ENCODE results near the gene PPP1R3E. TPM values are rescaled to one million over a fixed set of nuclear protein-coding genes. Genes with fewer than 3 reads are reported as not detected.

PPP1R3E gene
- total and polyA plus RNA-seq, 2 of the 13 experiments (the other 11 are each of a cell fraction or from before 2014, with no cell fraction given) = 16.5 to 26.5 TPM

GRCh38 chr14:23286020-23286901 is 16.4 kb downstream of the PPP1R3E start, which contains the start of gene HOMEZ (continued):
- TF ChIP-seq ZFAT (CRISPR knock-in tag; conservative IDR thresholded peaks at IDR 0.05) (no peak), XRCC5 (optimal IDR thresholded peaks at IDR 0.05; ENCODE audit: low read length) (peak; percentile 89), LBX2 (CRISPR knock-in tag; IDR thresholded peaks at IDR 0.05; ENCODE audit: borderline replicate concordance) (no peak; the same call in 1 of the 2 replicates), HIC2 (CRISPR knock-in tag; IDR thresholded peaks at IDR 0.05; ENCODE audit: low read depth) (peak; percentile 23; the same call in 1 of the 2 replicates), GTF3A (CRISPR knock-in tag; conservative IDR thresholded peaks at IDR 0.05) (no peak), ZNF282 (IDR thresholded peaks at IDR 0.05; ENCODE audit: partially characterized antibody) (no peak), TCF7L2 (IDR thresholded peaks at IDR 0.05; ENCODE audit: low read depth, low read length) (no peak), XBP1 (CRISPR knock-in tag; IDR thresholded peaks at IDR 0.05) (no peak), ZIK1 (CRISPR knock-in tag; IDR thresholded peaks at IDR 0.05; ENCODE audit: borderline replicate concordance, low read depth) (peak; percentile 64; the same call in 1 of the 2 replicates), ZNF672 (CRISPR knock-in tag; IDR thresholded peaks at IDR 0.05) (no peak), TRIM22 (IDR thresholded peaks at IDR 0.05) (no peak), DR1 (CRISPR knock-in tag; IDR thresholded peaks at IDR 0.05) (peak; percentile 89; the same call in 1 of the 2 replicates)
- TF ChIP-seq, protein P1, sequence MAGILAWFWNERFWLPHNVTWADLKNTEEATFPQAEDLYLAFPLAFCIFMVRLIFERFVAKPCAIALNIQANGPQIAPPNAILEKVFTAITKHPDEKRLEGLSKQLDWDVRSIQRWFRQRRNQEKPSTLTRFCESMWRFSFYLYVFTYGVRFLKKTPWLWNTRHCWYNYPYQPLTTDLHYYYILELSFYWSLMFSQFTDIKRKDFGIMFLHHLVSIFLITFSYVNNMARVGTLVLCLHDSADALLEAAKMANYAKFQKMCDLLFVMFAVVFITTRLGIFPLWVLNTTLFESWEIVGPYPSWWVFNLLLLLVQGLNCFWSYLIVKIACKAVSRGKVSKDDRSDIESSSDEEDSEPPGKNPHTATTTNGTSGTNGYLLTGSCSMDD (CRISPR knock-in tag; IDR thresholded peaks at IDR 0.05) = no peak
- TF ChIP-seq, protein P2, sequence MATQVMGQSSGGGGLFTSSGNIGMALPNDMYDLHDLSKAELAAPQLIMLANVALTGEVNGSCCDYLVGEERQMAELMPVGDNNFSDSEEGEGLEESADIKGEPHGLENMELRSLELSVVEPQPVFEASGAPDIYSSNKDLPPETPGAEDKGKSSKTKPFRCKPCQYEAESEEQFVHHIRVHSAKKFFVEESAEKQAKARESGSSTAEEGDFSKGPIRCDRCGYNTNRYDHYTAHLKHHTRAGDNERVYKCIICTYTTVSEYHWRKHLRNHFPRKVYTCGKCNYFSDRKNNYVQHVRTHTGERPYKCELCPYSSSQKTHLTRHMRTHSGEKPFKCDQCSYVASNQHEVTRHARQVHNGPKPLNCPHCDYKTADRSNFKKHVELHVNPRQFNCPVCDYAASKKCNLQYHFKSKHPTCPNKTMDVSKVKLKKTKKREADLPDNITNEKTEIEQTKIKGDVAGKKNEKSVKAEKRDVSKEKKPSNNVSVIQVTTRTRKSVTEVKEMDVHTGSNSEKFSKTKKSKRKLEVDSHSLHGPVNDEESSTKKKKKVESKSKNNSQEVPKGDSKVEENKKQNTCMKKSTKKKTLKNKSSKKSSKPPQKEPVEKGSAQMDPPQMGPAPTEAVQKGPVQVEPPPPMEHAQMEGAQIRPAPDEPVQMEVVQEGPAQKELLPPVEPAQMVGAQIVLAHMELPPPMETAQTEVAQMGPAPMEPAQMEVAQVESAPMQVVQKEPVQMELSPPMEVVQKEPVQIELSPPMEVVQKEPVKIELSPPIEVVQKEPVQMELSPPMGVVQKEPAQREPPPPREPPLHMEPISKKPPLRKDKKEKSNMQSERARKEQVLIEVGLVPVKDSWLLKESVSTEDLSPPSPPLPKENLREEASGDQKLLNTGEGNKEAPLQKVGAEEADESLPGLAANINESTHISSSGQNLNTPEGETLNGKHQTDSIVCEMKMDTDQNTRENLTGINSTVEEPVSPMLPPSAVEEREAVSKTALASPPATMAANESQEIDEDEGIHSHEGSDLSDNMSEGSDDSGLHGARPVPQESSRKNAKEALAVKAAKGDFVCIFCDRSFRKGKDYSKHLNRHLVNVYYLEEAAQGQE (IDR thresholded peaks at IDR 0.05; ENCODE audit: borderline replicate concordance in 1 of 2, low read depth in 1 of 2, low read length in 2 of 2) = no peak; a peak in 2 of 4 replicates
- TF ChIP-seq, protein P3, sequence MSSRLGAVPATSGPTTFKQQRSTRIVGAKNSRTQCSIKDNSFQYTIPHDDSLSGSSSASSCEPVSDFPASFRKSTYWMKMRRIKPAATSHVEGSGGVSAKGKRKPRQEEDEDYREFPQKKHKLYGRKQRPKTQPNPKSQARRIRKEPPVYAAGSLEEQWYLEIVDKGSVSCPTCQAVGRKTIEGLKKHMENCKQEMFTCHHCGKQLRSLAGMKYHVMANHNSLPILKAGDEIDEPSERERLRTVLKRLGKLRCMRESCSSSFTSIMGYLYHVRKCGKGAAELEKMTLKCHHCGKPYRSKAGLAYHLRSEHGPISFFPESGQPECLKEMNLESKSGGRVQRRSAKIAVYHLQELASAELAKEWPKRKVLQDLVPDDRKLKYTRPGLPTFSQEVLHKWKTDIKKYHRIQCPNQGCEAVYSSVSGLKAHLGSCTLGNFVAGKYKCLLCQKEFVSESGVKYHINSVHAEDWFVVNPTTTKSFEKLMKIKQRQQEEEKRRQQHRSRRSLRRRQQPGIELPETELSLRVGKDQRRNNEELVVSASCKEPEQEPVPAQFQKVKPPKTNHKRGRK (CRISPR knock-in tag; IDR thresholded peaks at IDR 0.05) = no peak
- TF ChIP-seq, protein P4, sequence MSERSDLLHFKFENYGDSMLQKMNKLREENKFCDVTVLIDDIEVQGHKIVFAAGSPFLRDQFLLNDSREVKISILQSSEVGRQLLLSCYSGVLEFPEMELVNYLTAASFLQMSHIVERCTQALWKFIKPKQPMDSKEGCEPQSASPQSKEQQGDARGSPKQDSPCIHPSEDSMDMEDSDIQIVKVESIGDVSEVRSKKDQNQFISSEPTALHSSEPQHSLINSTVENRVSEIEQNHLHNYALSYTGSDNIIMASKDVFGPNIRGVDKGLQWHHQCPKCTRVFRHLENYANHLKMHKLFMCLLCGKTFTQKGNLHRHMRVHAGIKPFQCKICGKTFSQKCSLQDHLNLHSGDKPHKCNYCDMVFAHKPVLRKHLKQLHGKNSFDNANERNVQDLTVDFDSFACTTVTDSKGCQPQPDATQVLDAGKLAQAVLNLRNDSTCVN (CRISPR knock-in tag; IDR thresholded peaks at IDR 0.05; ENCODE audit: borderline replicate concordance) = peak; percentile 66
